Osteoblast (primary cell): ENCODE data around the gene TMEM132C. TPM values are rescaled to one million over a fixed set of nuclear protein-coding genes. Genes with fewer than 3 reads are reported as not detected.

Experiments
- DNase-seq: peaks from one replicate; pipeline ENCODE4 v3.0.0; 2011; ENCODE audit warnings: low spot score, mixed read lengths; ENCODE audit not compliant: insufficient read length; ENCODE audit errors: missing footprints
- H2AFZ ChIP-seq: 2 replicates; pipeline ENCODE4 v1.6.0; 2011; ENCODE audit warnings: mild to moderate bottlenecking, low read length
- H3K27ac ChIP-seq: 2 replicates; pipeline ENCODE4 v1.5.1; 2011; ENCODE audit warnings: mild to moderate bottlenecking, low read depth, low read length, moderate library complexity
- H3K27me3 ChIP-seq: 2 replicates; pipeline ENCODE4 v1.6.0; 2012; ENCODE audit warnings: mild to moderate bottlenecking, control low read depth, inconsistent platforms, low read length, moderate library complexity; ENCODE audit not compliant: insufficient read depth
- H3K36me3 ChIP-seq: 2 replicates; pipeline ENCODE4 v1.5.1; 2011; ENCODE audit warnings: mild to moderate bottlenecking, low read length, control low read depth, moderate library complexity; ENCODE audit not compliant: insufficient read depth
- H3K4me1 ChIP-seq: 2 replicates; pipeline ENCODE4 v1.5.1; 2011; ENCODE audit warnings: mild to moderate bottlenecking, low read length, control low read depth, moderate library complexity; ENCODE audit not compliant: insufficient read depth
- H3K4me2 ChIP-seq: 2 replicates; pipeline ENCODE4 v1.6.0; 2011; ENCODE audit warnings: mild to moderate bottlenecking, low read length; ENCODE audit not compliant: insufficient read depth
- H3K4me3 ChIP-seq: fragments of 200-600 bp; sonication (generic); 3 replicates; pipeline ENCODE4 v1.5.1; 2012; ENCODE audit warnings: mild to moderate bottlenecking, low read length, inconsistent platforms; ENCODE audit not compliant: insufficient read depth
- H3K79me2 ChIP-seq: 2 replicates; pipeline ENCODE4 v1.6.0; 2012; ENCODE audit warnings: mild to moderate bottlenecking, low read length, control low read depth, inconsistent platforms; ENCODE audit not compliant: insufficient read depth
- H3K9me3 ChIP-seq: 2 replicates; pipeline ENCODE4 v1.5.1; 2011; ENCODE audit warnings: low read depth, low read length, control low read depth
- H4K20me1 ChIP-seq: 2 replicates; pipeline ENCODE4 v1.6.0; 2012; ENCODE audit warnings: mild to moderate bottlenecking, low read length, control low read depth; ENCODE audit not compliant: insufficient read depth
- CTCF ChIP-seq: IDR thresholded peaks from 2 replicates; pipeline ENCODE4 v1.5.1; 2011; ENCODE audit warnings: mild to moderate bottlenecking, low read depth, low read length, moderate library complexity; ENCODE audit errors: extremely low read depth
- total RNA-seq: library from RNA; depleted of rRNA; stranded (reverse); fragments of >200 nt; gene quantifications from 2 replicates; pipeline ENCODE4 v1.2.3, GENCODE V29; 2012

TMEM132C gene
- total RNA-seq, 1 donor = not detected

DNA sequence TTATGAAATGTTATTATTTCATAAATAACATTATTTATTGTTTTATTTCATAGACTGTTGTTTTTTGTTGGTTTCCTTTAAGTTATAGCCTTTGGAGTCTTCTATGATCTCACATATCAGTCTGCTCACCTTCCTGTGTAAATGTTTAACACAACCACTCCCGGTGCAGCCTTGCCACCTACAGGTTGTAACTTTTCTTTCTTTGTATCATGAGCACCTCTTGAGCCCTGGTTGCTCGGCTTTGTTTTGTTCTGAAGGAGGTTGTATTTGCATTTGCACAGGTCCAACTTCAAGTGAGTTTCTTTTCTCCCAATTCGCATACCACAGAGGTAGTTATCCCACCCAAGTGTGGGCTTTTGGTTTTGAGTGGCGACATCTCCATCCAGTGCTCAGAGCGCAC, 435.4 kb downstream of the TMEM132C start:
- Histone ChIP-seq H3K27me3 (no peaks in the 10 kb centered on the region), H3K4me2 (no peak overlapping the region), H2AFZ (no peak overlapping the region), H3K79me2 (no peaks in the 10 kb centered on the region), H3K9me3 (no peaks in the 10 kb centered on the region), H3K4me3 (no peak overlapping the region), H4K20me1 (no peaks in the 10 kb centered on the region), H3K27ac (no peak overlapping the region), H3K36me3 (no peaks in the 10 kb centered on the region), H3K4me1 (no peaks in the 10 kb centered on the region)
- no peak for DNase-seq
- TF ChIP-seq CTCF = no peak

GRCh38 chr12:128705140-128705539, 438.2 kb downstream of the TMEM132C start:
- H3K4me2 ChIP-seq = no peak overlapping the region
- H4K20me1 ChIP-seq = no peaks in the 10 kb centered on the region
- no peaks in the 10 kb centered on the region for H3K79me2 ChIP-seq
- H3K27ac ChIP-seq = no peak overlapping the region
- H3K36me3 ChIP-seq = no peaks in the 10 kb centered on the region
- H2AFZ ChIP-seq = no peak overlapping the region
- no peaks in the 10 kb centered on the region for H3K27me3 ChIP-seq
- no peak for DNase-seq
- no peak for TF ChIP-seq CTCF
- no peaks in the 10 kb centered on the region for H3K9me3 ChIP-seq
- no peaks in the 10 kb centered on the region for H3K4me1 ChIP-seq
- H3K4me3 ChIP-seq = no peak overlapping the region

- Histone ChIP-seq H3K4me2 (no peak overlapping the region), H3K79me2 (no peaks in the 10 kb centered on the region), H2AFZ (no peak overlapping the region), H3K27me3 (no peaks in the 10 kb centered on the region), H3K36me3 (no peaks in the 10 kb centered on the region), H3K4me1 (no peaks in the 10 kb centered on the region), H3K9me3 (no peaks in the 10 kb centered on the region), H4K20me1 (no peaks in the 10 kb centered on the region), H3K27ac (no peak overlapping the region), H3K4me3 (no peak overlapping the region)
- DNase-seq = no peak
- TF ChIP-seq CTCF = no peak
These were observed 440.5 kb downstream of the TMEM132C start for GRCh38 chr12:128707488-128707887.

- H3K9me3 ChIP-seq = no peaks in the 10 kb centered on the region
- no peak overlapping the region for H3K4me3 ChIP-seq
- no peaks in the 10 kb centered on the region for H3K36me3 ChIP-seq
- H2AFZ ChIP-seq = no peak overlapping the region
- H3K79me2 ChIP-seq = no peaks in the 10 kb centered on the region
- no peak for TF ChIP-seq CTCF
- no peaks in the 10 kb centered on the region for H3K4me1 ChIP-seq
- no peak overlapping the region for H3K27ac ChIP-seq
- no peak overlapping the region for H3K4me2 ChIP-seq
- H3K27me3 ChIP-seq = no peaks in the 10 kb centered on the region
- H4K20me1 ChIP-seq = no peaks in the 10 kb centered on the region
- DNase-seq = no peak
These were observed 441.8 kb downstream of the TMEM132C start for GRCh38 chr12:128708789-128709188.
